ENCODE data around the gene ZNF512B. TPM values are rescaled to one million over a fixed set of nuclear protein-coding genes. Genes with fewer than 3 reads are reported as not detected.

The ZNF512B gene
- polyA plus RNA-seq, 2 of the 4 experiments (the other 2 are of a cell fraction), result 2.1 to 16.8 TPM

DNA sequence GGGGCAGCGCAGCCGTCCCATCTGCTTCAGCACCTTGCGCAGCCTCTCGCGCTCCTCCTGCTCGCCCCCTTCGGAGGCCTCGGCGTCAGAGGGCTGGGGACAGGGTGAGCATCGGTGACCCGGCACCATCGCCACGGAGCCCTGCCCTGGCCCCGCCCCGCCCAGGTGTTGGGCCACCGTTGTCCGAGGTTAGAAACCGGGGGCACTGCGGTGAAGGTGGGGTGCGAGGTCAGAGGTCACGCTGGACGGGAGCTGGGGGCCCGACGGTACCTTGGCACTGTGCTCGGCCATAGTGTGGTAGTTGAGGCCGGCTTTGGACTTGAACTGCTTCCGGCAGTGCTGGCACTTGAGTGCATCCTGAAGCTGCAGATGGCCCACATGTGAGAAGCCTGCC is 6.4 kb downstream of the ZNF512B start:
- no peak overlapping the region for H3K27ac ChIP-seq
- WGBS (ENCODE audit: missing lambda C conversion rate), result 95% methylated on average over 21 of the region's 27 CpGs
- ATAC-seq, result no peak
- no peak for TF ChIP-seq HOXA7 (CRISPR knock-in tag; IDR thresholded peaks at IDR 0.05)
- TF ChIP-seq EHF (CRISPR knock-in tag; IDR thresholded peaks at IDR 0.05), result no peak
- TF ChIP-seq, protein P1, sequence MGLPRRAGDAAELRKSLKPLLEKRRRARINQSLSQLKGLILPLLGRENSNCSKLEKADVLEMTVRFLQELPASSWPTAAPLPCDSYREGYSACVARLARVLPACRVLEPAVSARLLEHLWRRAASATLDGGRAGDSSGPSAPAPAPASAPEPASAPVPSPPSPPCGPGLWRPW (IDR thresholded peaks at IDR 0.05), result no peak
- TF ChIP-seq NR3C1 (IDR thresholded peaks at IDR 0.05), result no peak
- TF ChIP-seq HOXB5 (CRISPR knock-in tag; IDR thresholded peaks at IDR 0.05), result no peak
- TF ChIP-seq, protein P2, sequence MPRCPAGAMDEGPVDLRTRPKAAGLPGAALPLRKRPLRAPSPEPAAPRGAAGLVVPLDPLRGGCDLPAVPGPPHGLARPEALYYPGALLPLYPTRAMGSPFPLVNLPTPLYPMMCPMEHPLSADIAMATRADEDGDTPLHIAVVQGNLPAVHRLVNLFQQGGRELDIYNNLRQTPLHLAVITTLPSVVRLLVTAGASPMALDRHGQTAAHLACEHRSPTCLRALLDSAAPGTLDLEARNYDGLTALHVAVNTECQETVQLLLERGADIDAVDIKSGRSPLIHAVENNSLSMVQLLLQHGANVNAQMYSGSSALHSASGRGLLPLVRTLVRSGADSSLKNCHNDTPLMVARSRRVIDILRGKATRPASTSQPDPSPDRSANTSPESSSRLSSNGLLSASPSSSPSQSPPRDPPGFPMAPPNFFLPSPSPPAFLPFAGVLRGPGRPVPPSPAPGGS (IDR thresholded peaks at IDR 0.05), result no peak
- no peak for TF ChIP-seq MAZ (IDR thresholded peaks at IDR 0.05; ENCODE audit: borderline replicate concordance, low read depth, low read length)
- TF ChIP-seq HEYL (CRISPR knock-in tag; IDR thresholded peaks at IDR 0.05), result no peak
- TF ChIP-seq NPAS2 (CRISPR knock-in tag; IDR thresholded peaks at IDR 0.05; ENCODE audit: borderline replicate concordance), result no peak
- TF ChIP-seq NFE2L2 (conservative IDR thresholded peaks at IDR 0.05; ENCODE audit: low read length), result no peak
- TF ChIP-seq, protein P3, sequence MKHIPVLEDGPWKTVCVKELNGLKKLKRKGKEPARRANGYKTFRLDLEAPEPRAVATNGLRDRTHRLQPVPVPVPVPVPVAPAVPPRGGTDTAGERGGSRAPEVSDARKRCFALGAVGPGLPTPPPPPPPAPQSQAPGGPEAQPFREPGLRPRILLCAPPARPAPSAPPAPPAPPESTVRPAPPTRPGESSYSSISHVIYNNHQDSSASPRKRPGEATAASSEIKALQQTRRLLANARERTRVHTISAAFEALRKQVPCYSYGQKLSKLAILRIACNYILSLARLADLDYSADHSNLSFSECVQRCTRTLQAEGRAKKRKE (CRISPR knock-in tag; IDR thresholded peaks at IDR 0.05; ENCODE audit: low read depth), result no peak
- TF ChIP-seq, protein P4, sequence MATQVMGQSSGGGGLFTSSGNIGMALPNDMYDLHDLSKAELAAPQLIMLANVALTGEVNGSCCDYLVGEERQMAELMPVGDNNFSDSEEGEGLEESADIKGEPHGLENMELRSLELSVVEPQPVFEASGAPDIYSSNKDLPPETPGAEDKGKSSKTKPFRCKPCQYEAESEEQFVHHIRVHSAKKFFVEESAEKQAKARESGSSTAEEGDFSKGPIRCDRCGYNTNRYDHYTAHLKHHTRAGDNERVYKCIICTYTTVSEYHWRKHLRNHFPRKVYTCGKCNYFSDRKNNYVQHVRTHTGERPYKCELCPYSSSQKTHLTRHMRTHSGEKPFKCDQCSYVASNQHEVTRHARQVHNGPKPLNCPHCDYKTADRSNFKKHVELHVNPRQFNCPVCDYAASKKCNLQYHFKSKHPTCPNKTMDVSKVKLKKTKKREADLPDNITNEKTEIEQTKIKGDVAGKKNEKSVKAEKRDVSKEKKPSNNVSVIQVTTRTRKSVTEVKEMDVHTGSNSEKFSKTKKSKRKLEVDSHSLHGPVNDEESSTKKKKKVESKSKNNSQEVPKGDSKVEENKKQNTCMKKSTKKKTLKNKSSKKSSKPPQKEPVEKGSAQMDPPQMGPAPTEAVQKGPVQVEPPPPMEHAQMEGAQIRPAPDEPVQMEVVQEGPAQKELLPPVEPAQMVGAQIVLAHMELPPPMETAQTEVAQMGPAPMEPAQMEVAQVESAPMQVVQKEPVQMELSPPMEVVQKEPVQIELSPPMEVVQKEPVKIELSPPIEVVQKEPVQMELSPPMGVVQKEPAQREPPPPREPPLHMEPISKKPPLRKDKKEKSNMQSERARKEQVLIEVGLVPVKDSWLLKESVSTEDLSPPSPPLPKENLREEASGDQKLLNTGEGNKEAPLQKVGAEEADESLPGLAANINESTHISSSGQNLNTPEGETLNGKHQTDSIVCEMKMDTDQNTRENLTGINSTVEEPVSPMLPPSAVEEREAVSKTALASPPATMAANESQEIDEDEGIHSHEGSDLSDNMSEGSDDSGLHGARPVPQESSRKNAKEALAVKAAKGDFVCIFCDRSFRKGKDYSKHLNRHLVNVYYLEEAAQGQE (IDR thresholded peaks at IDR 0.05), result no peak
- TF ChIP-seq ESRRA (IDR thresholded peaks at IDR 0.05; ENCODE audit: borderline replicate concordance, low read length), result no peak
- TF ChIP-seq PHF8 (IDR thresholded peaks at IDR 0.05; ENCODE audit: borderline replicate concordance, low read depth), result no peak
- no peak for TF ChIP-seq ZC3H11A (IDR thresholded peaks at IDR 0.05)
- TF ChIP-seq HDAC2 (IDR thresholded peaks at IDR 0.05), result no peak
- no peak for TF ChIP-seq SMC3 (IDR thresholded peaks at IDR 0.05)
- no peak overlapping the region for H3K4me2 ChIP-seq
- H3K9me3 ChIP-seq, result no peaks in the 10 kb centered on the region
- POLR2A ChIA-PET, result no interaction called here
- H3K4me1 ChIP-seq, result peaks cover 1% of the 10 kb centered on the region; the same call in 2 of the 3 replicates
- CTCF ChIA-PET, result interaction anchor here (0.9 to 4.6 kb wide), 2 partner anchors 11 to 426 kb away, joined by 5 to 44 read pairs; no protein-coding TSS in a partner anchor
- FAIRE-seq, result no peak
- no peak overlapping the region for H3K4me3 ChIP-seq
- no peak for DNase-seq (ENCODE audit: low read depth in 1 of 2, low spot score in 1 of 2)

DNA sequence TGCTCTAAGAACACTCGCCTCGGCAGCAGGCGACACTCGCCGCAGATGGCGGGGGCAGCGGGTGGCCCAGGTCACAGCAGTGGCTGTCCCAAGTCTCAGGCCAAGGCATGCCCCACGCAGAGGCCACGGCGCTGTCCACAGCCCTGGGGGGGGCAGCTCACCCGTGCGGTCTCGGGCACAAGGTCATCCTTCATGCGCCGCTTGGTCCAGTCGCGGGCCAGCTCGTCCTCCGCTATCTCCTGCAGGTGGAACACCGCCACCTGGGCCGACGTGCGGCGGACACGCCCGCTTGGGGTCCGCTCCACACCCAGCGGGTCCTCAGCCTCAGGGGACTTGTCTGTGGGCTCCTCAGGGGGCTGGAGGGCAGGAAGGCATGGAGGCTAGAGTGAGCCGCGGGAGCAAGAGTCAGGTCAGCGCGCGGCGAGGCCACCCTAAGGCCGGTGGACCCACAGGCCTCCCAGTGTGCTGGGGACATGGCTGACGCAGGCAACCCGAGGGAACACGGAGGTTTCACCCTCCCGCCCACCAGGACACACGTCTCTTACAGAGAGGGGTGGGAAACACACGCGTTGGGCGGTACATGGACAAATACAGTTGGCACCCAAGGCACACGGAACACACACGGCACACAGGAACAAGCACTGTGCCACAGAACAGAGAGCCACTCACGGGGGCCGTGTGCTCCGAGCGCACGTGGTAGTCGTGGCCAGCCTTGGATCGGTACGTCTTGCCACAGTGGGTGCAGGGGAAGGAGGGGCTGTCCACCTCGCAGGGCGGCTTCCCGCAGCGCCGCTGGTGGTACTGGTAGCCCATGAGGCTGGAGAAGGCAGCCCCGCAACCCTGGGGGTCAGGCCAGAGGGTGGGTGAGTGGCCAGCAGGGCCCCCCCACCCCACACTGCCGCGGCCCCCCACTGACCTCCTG is 7.0 kb downstream of the ZNF512B start:
- no peak overlapping the region for H3K4me2 ChIP-seq
- TF ChIP-seq FOSB (CRISPR knock-in tag; IDR thresholded peaks at IDR 0.05), result no peak
- no peak for TF ChIP-seq TFCP2L1 (CRISPR knock-in tag; IDR thresholded peaks at IDR 0.05)
- TF ChIP-seq, protein P5, sequence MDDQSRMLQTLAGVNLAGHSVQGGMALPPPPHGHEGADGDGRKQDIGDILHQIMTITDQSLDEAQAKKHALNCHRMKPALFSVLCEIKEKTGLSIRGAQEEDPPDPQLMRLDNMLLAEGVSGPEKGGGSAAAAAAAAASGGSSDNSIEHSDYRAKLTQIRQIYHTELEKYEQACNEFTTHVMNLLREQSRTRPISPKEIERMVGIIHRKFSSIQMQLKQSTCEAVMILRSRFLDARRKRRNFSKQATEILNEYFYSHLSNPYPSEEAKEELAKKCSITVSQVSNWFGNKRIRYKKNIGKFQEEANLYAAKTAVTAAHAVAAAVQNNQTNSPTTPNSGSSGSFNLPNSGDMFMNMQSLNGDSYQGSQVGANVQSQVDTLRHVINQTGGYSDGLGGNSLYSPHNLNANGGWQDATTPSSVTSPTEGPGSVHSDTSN (IDR thresholded peaks at IDR 0.05), result no peak
- no peak for TF ChIP-seq ZC3H11A (IDR thresholded peaks at IDR 0.05)
- no peak for TF ChIP-seq MAFK (IDR thresholded peaks at IDR 0.05; ENCODE audit: partially characterized antibody)
- H3K4me1 ChIP-seq, result peaks cover 4% of the 10 kb centered on the region
- no peak overlapping the region for H3K4me3 ChIP-seq
- ATAC-seq (no peak), DNase-seq (ENCODE audit: low read depth in 1 of 2, low spot score in 1 of 2) (no peak), FAIRE-seq (no peak)
- no peaks in the 10 kb centered on the region for H3K9me3 ChIP-seq
- no peak overlapping the region for H3K27ac ChIP-seq
- WGBS (ENCODE audit: missing lambda C conversion rate), result 96% methylated on average over 45 of the region's 61 CpGs
- ChIA-PET CTCF (interaction anchor here (0.9 to 4.6 kb wide), 4 partner anchors 12 to 425 kb away, joined by 3 to 44 read pairs (median 6); partner anchors contain the start of genes PRPF6 and PTK6), POLR2A (interaction anchor here (2.2 kb wide), 1 partner anchor 18 kb away, joined by 6 read pairs; the partner anchor contains the start of gene PRPF6)

Measured in A549 (cell line).